Measurements from ENCODE around the gene CCNY.

GRCh38 chr10:35443858-35444257, 107.5 kb downstream of the CCNY start:
- no peak for TF ChIP-seq MAX (CRISPR knock-in tag; IDR thresholded peaks at IDR 0.05)
- TF ChIP-seq HMGXB4 (CRISPR knock-in tag; IDR thresholded peaks at IDR 0.05), result no peak
- TF ChIP-seq JUN (CRISPR knock-in tag; IDR thresholded peaks at IDR 0.05), result no peak
- TF ChIP-seq ZNF512 (CRISPR knock-in tag; IDR thresholded peaks at IDR 0.05; ENCODE audit: borderline replicate concordance), result no peak
- no peak for TF ChIP-seq CTCF (IDR thresholded peaks at IDR 0.05)

All from WTC11 (cell line).